GM15510 (cell line): ENCODE results near the gene PAPOLA.

Experiments
- POLR2A ChIP-seq: IDR thresholded peaks from 3 replicates; pipeline ENCODE4 v1.6.1; 2011; ENCODE audit warnings: borderline replicate concordance; ENCODE audit not compliant: insufficient read length; ENCODE audit errors: extremely low read depth

Gene PAPOLA

GRCh38 chr14:96514694-96515093 lies 12.5 kb downstream of the PAPOLA start:
- TF ChIP-seq POLR2A: no peak

GRCh38 chr14:96515731-96516130 lies 13.5 kb downstream of the PAPOLA start:
- no peak for TF ChIP-seq POLR2A

- TF ChIP-seq POLR2A: no peak
Observed at GRCh38 chr14:96516351-96516750, 14.2 kb downstream of the PAPOLA start.

- TF ChIP-seq POLR2A: no peak
Observed at GRCh38 chr14:96519970-96520369, 17.8 kb downstream of the PAPOLA start.

GRCh38 chr14:96525452-96525851 lies 23.3 kb downstream of the PAPOLA start:
- no peak for TF ChIP-seq POLR2A

- TF ChIP-seq POLR2A: no peak
Observed at GRCh38 chr14:96532632-96533031, 30.4 kb downstream of the PAPOLA start.

- TF ChIP-seq POLR2A: no peak
Observed at GRCh38 chr14:96536807-96537206, 34.6 kb downstream of the PAPOLA start.

GRCh38 chr14:96538097-96538989 lies 36.2 kb downstream of the PAPOLA start:
- TF ChIP-seq POLR2A: no peak

GRCh38 chr14:96538990-96539317 lies 36.8 kb downstream of the PAPOLA start:
- no peak for TF ChIP-seq POLR2A

- TF ChIP-seq POLR2A: no peak
Observed at GRCh38 chr14:96554315-96554910, 52.2 kb downstream of the PAPOLA start.

- TF ChIP-seq POLR2A: no peak
Observed at GRCh38 chr14:96559571-96559970, 57.4 kb downstream of the PAPOLA start.

GRCh38 chr14:96564389-96564788 lies 62.2 kb downstream of the PAPOLA start:
- no peak for TF ChIP-seq POLR2A

- no peak for TF ChIP-seq POLR2A
Observed at GRCh38 chr14:96565811-96566210, 63.6 kb downstream of the PAPOLA start.

- no peak for TF ChIP-seq POLR2A
Observed at GRCh38 chr14:96567289-96567899, 65.2 kb downstream of the PAPOLA start.

GRCh38 chr14:96568621-96569020 lies 66.4 kb downstream of the PAPOLA start:
- no peak for TF ChIP-seq POLR2A

- no peak for TF ChIP-seq POLR2A
Observed at GRCh38 chr14:96571311-96571710, 69.1 kb downstream of the PAPOLA start.
